Lung (tissue), 12 donors: ENCODE data around the gene GPR84. TPM values are rescaled to one million over a fixed set of nuclear protein-coding genes. Genes with fewer than 3 reads are reported as not detected.

Source experiments
- ATAC-seq: fragments of 200-7000 bp; cut with Tn5 transposase; one replicate; pipeline ENCODE4 v1.9.1; 2020; ENCODE audit warnings: moderate number of reproducible peaks; ENCODE audit not compliant: insufficient read depth, low FRiP score
- DNase-seq, 3 donors: peaks; one replicate each; pipeline ENCODE4 v3.0.0-alpha.2; 2013 to 2017
- H3K27ac ChIP-seq, 2 donors: one replicate each; pipeline ENCODE4 v1.5.1; 2013; ENCODE audit warnings: mild to moderate bottlenecking in 2 of 2, moderate library complexity in 2 of 2, control low read depth in 1 of 2, inconsistent platforms in 1 of 2, low read depth in 1 of 2, low read length in 1 of 2
- H3K27me3 ChIP-seq, 3 donors: one replicate each; pipeline ENCODE4 v1.5.1; 2013; ENCODE audit warnings: low read length in 2 of 3; ENCODE audit not compliant: control insufficient read depth in 3 of 3, insufficient read depth in 3 of 3
- H3K36me3 ChIP-seq, 4 donors: one replicate each; pipeline ENCODE4 v1.5.1; 2013; ENCODE audit warnings: low read length in 4 of 4, mild to moderate bottlenecking in 1 of 4, moderate library complexity in 1 of 4; ENCODE audit not compliant: control insufficient read depth in 4 of 4, insufficient read depth in 4 of 4
- H3K4me1 ChIP-seq, 5 donors: one replicate each; pipeline ENCODE4 v1.5.1; 2013; ENCODE audit warnings: low read length in 5 of 5, mild to moderate bottlenecking in 2 of 5, moderate library complexity in 1 of 5; ENCODE audit not compliant: control insufficient read depth in 5 of 5, insufficient read depth in 5 of 5
- H3K4me3 ChIP-seq: one replicate; pipeline ENCODE4 v1.5.1; 2013; ENCODE audit warnings: mild to moderate bottlenecking, control low read depth, moderate library complexity
- H3K9ac ChIP-seq, 2 donors: one replicate each; pipeline ENCODE4 v1.5.1; 2013; ENCODE audit warnings: low read length in 2 of 2, control low read depth in 1 of 2; ENCODE audit not compliant: insufficient read depth in 1 of 2
- H3K9me3 ChIP-seq, 4 donors: one replicate each; pipeline ENCODE4 v1.5.1; 2013; ENCODE audit warnings: low read length in 3 of 4, mild to moderate bottlenecking in 1 of 4, moderate library complexity in 1 of 4; ENCODE audit not compliant: control insufficient read depth in 4 of 4, insufficient read depth in 3 of 4
- CTCF ChIP-seq: IDR thresholded peaks from 2 replicates; pipeline ENCODE4 v1.5.1; 2012; ENCODE audit warnings: mild to moderate bottlenecking; ENCODE audit errors: control extremely low read depth, extremely low read depth
- WGBS, 2 donors: extraction: QIAGEN DNeasy Blood & Tissue Kit; methylation state at CpG; one replicate each; pipeline ENCODE4 v1.1.7; 2013; 5-methylcytosine and 5-hydroxymethylcytosine counted together
- polyA plus RNA-seq, 2 donors: library from polyadenylated mRNA; stranded (reverse); fragments of 200-250 nt; gene quantifications; one replicate each; pipeline ENCODE4 v1.2.1, GENCODE V29; 2013
- total RNA-seq, 2 donors: library from RNA; depleted of rRNA in 1 of 2; stranded (reverse); fragments of >200 nt in 1 of 2; gene quantifications; one replicate each; pipeline ENCODE4 v1.2.1, GENCODE V29; 2014 to 2021
- donor health status: control.
- donor health status: control.
- donor health status: Bipolar disorder and iron deficiency.
- donor health status: healthy.
- donor health status: DM: yes; HTN: yes; CAD: no.

GPR84 gene
- total and polyA plus RNA-seq, 4 donors: 0.73 to 76.1 (median 2.1) TPM

- DNase-seq: no peak
- no peaks in the 10 kb centered on the region for H3K27me3 ChIP-seq
- H3K36me3 ChIP-seq: peaks cover 0 to 14% (median 0%) of the 10 kb centered on the region in 4 donors
- no peak for TF ChIP-seq CTCF
- no peak overlapping the region for H3K4me3 ChIP-seq
- no peak for ATAC-seq
- peak overlapping the region in 1 of 2 donors; percentile 3 for H3K9ac ChIP-seq
- H3K4me1 ChIP-seq: peaks cover 0 to 55% (median 17%) of the 10 kb centered on the region in 5 donors
- no peaks in the 10 kb centered on the region for H3K9me3 ChIP-seq
- 94 to 99% methylated on average over 10 of the region's 10 CpGs for WGBS, 2 donors
- H3K27ac ChIP-seq: peak overlapping the region in 1 of 2 donors; percentile 9
Observed at GRCh38 chr12:54373649-54374561, 9.6 kb upstream of the GPR84 start.

- Histone ChIP-seq H3K9me3 (no peaks in the 10 kb centered on the region), H3K4me1 (peaks cover 0 to 64% (median 18%) of the 10 kb centered on the region in 5 donors), H3K9ac (peak overlapping the region in 1 of 2 donors; percentile 34), H3K36me3 (peaks cover 0 to 12% (median 0%) of the 10 kb centered on the region in 4 donors), H3K27me3 (no peaks in the 10 kb centered on the region), H3K4me3 (no peak overlapping the region), H3K27ac (peak overlapping the region in 1 of 2 donors; percentile 9)
- ATAC-seq (no peak), DNase-seq (no peak)
- WGBS, 2 donors: 38 to 52% methylated on average over 8 of the region's 8 CpGs
- no peak for TF ChIP-seq CTCF
Observed at GRCh38 chr12:54372113-54372806, 8.0 kb upstream of the GPR84 start.

GRCh38 chr12:54371328-54372112, 7.2 kb upstream of the GPR84 start:
- no peak for ATAC-seq
- Histone ChIP-seq H3K36me3 (peaks cover 0 to 10% (median 0%) of the 10 kb centered on the region in 4 donors), H3K4me3 (no peak overlapping the region), H3K4me1 (peaks cover 0 to 64% (median 18%) of the 10 kb centered on the region in 5 donors), H3K9me3 (no peaks in the 10 kb centered on the region), H3K27ac (peak overlapping the region in 1 of 2 donors; percentile 9), H3K27me3 (no peaks in the 10 kb centered on the region), H3K9ac (peak overlapping the region in 1 of 2 donors; percentile 34)
- peak; percentile 88 to 94 (median 91) for DNase-seq
- WGBS, 2 donors: 39 to 45% methylated on average over 4 to 5 of the region's 5 CpGs
- no peak for TF ChIP-seq CTCF
